CMK (cell line): ENCODE data around the gene ALS2CL.

ENCODE experiments used
- DNase-seq: peaks from one replicate; pipeline ENCODE4 v3.0.0-alpha.2; 2010; ENCODE audit warnings: low read depth

The ALS2CL gene

GRCh38 chr3:46664188-46664970 is 29.1 kb downstream of the ALS2CL start:
- no peak for DNase-seq

GRCh38 chr3:46663591-46664135 is 29.8 kb downstream of the ALS2CL start:
- no peak for DNase-seq

- DNase-seq: no peak
Observed at GRCh38 chr3:46662771-46663551, 30.5 kb downstream of the ALS2CL start.

- DNase-seq: no peak
Observed at GRCh38 chr3:46661776-46662766, 31.4 kb downstream of the ALS2CL start.

GRCh38 chr3:46660543-46661523 is 32.6 kb downstream of the ALS2CL start:
- no peak for DNase-seq

- no peak for DNase-seq
Observed at GRCh38 chr3:46660003-46660402, 33.5 kb downstream of the ALS2CL start.

- DNase-seq: no peak
Observed at GRCh38 chr3:46659285-46659684, 34.2 kb downstream of the ALS2CL start.

GRCh38 chr3:46656778-46657556 is 36.5 kb downstream of the ALS2CL start:
- no peak for DNase-seq

- no peak for DNase-seq
Observed at GRCh38 chr3:46655271-46655670, 38.2 kb downstream of the ALS2CL start.

- DNase-seq: no peak
Observed at GRCh38 chr3:46651084-46651483, 42.4 kb downstream of the ALS2CL start.

GRCh38 chr3:46649436-46649835 is 44.0 kb downstream of the ALS2CL start:
- no peak for DNase-seq

- no peak for DNase-seq
Observed at GRCh38 chr3:46648096-46648495, 45.4 kb downstream of the ALS2CL start.

- no peak for DNase-seq
Observed at GRCh38 chr3:46646700-46647099, 46.8 kb downstream of the ALS2CL start.

GRCh38 chr3:46643701-46644100 is 49.8 kb downstream of the ALS2CL start:
- no peak for DNase-seq

- DNase-seq: no peak
Observed at GRCh38 chr3:46642971-46643370, 50.5 kb downstream of the ALS2CL start.

GRCh38 chr3:46640927-46641326 is 52.6 kb downstream of the ALS2CL start:
- no peak for DNase-seq

- no peak for DNase-seq
Observed at GRCh38 chr3:46639221-46639620, 54.3 kb downstream of the ALS2CL start.

GRCh38 chr3:46634856-46635255 is 58.6 kb downstream of the ALS2CL start:
- no peak for DNase-seq

- no peak for DNase-seq
Observed at GRCh38 chr3:46632792-46633191, 60.7 kb downstream of the ALS2CL start.
